CD14-positive monocyte (primary cell): Measurements from ENCODE around the gene DGKI. TPM values are rescaled to one million over a fixed set of nuclear protein-coding genes. Genes with fewer than 3 reads are reported as not detected.

ENCODE experiments used
- DNase-seq, 3 donors: peaks; one replicate each; pipeline ENCODE4 v3.0.0-alpha.2; 2011 to 2022
- H2AFZ ChIP-seq: 2 replicates; pipeline ENCODE4 v1.6.0; 2012; ENCODE audit warnings: mild to moderate bottlenecking, low read depth, low read length, inconsistent platforms; ENCODE audit not compliant: insufficient read depth, poor library complexity, severe bottlenecking
- H3K27ac ChIP-seq, 2 donors: 1 replicate in 1 of 2; 2 replicates in 1 of 2; pipeline ENCODE4 v1.5.1; 2012 to 2013; ENCODE audit warnings: low read length in 2 of 2, control low read depth in 1 of 2, inconsistent platforms in 1 of 2, low read depth in 1 of 2, mild to moderate bottlenecking in 1 of 2
- H3K27me3 ChIP-seq, 2 donors: one replicate each; pipeline versions ENCODE4 v1.6.0 to v1.6.1; 2011 to 2013; ENCODE audit warnings: low read length in 2 of 2; ENCODE audit not compliant: control insufficient read depth in 2 of 2, insufficient read depth in 2 of 2
- H3K36me3 ChIP-seq, 2 donors: replicated peaks in 1 of 2; 1 replicate in 1 of 2; 2 replicates in 1 of 2; pipeline versions ENCODE4 v1.5.1 to v1.6.1; 2012 to 2013; ENCODE audit warnings: low read length in 2 of 2, control low read depth in 1 of 2, inconsistent platforms in 1 of 2, mild to moderate bottlenecking in 1 of 2; ENCODE audit not compliant: insufficient read depth in 2 of 2, control insufficient read depth in 1 of 2
- H3K4me1 ChIP-seq, 2 donors: 1 replicate in 1 of 2; 2 replicates in 1 of 2; pipeline versions ENCODE4 v1.5.1 to v1.6.1; 2012 to 2013; ENCODE audit warnings: low read length in 2 of 2, control low read depth in 1 of 2, inconsistent platforms in 1 of 2, mild to moderate bottlenecking in 1 of 2, moderate library complexity in 1 of 2; ENCODE audit not compliant: insufficient read depth in 2 of 2, control insufficient read depth in 1 of 2
- H3K4me2 ChIP-seq: replicated peaks from 2 replicates; pipeline ENCODE3; 2012; ENCODE audit warnings: low read length, moderate library complexity, mild to moderate bottlenecking; ENCODE audit not compliant: poor library complexity, severe bottlenecking; ENCODE audit errors: extremely low read depth
- H3K4me3 ChIP-seq, 3 experiments: fragments of 200-600 bp in 1 of 3; sonication (generic) in 1 of 3; replicated peaks in 1 of 3; 1 replicate in 2 of 3; 2 replicates in 1 of 3; pipeline ENCODE4 v1.5.1; 2011 to 2013; ENCODE audit warnings: low read length in 3 of 3, mild to moderate bottlenecking in 3 of 3, control low read depth in 2 of 3, low read depth in 2 of 3, inconsistent platforms in 1 of 3, moderate library complexity in 1 of 3
- H3K79me2 ChIP-seq: 2 replicates; pipeline ENCODE4 v1.6.0; 2012; ENCODE audit warnings: mild to moderate bottlenecking, control low read depth, inconsistent platforms, low read length, moderate library complexity; ENCODE audit not compliant: insufficient read depth
- H3K9ac ChIP-seq: 2 replicates; pipeline ENCODE4 v1.6.0; 2017; ENCODE audit warnings: low read length, mild to moderate bottlenecking; ENCODE audit not compliant: insufficient read depth, poor library complexity, severe bottlenecking
- H3K9me3 ChIP-seq, 2 donors: replicated peaks in 1 of 2; 1 replicate in 1 of 2; 2 replicates in 1 of 2; pipeline versions ENCODE4 v1.5.1 to v1.6.1; 2012 to 2013; ENCODE audit warnings: low read length in 2 of 2, control low read depth in 1 of 2; ENCODE audit not compliant: control insufficient read depth in 1 of 2, insufficient read depth in 1 of 2
- H4K20me1 ChIP-seq: 2 replicates; pipeline ENCODE4 v1.6.0; 2012; ENCODE audit warnings: mild to moderate bottlenecking, low read length, control low read depth, moderate library complexity; ENCODE audit not compliant: insufficient read depth
- H3K27ac Mint-ChIP-seq, 7 donors: one replicate each; pipeline ENCODE4 v1.8.0; 2020; ENCODE audit warnings: mild to moderate bottlenecking in 7 of 7, mixed read lengths in 7 of 7, moderate library complexity in 6 of 7, inconsistent platforms in 2 of 7
- H3K27me3 Mint-ChIP-seq, 3 donors: one replicate each; pipeline ENCODE4 v1.8.0; 2021 to 2022; ENCODE audit warnings: low read depth in 3 of 3, mild to moderate bottlenecking in 3 of 3, mixed read lengths in 3 of 3, moderate library complexity in 3 of 3, inconsistent platforms in 1 of 3
- H3K36me3 Mint-ChIP-seq, 2 donors: one replicate each; pipeline ENCODE4 v1.8.0; 2020; ENCODE audit warnings: mixed read lengths in 2 of 2, inconsistent platforms in 1 of 2, mild to moderate bottlenecking in 1 of 2
- H3K4me1 Mint-ChIP-seq: one replicate; pipeline ENCODE4 v1.8.0; 2020; ENCODE audit warnings: mild to moderate bottlenecking, mixed read lengths
- H3K4me3 Mint-ChIP-seq, 2 donors: one replicate each; pipeline ENCODE4 v1.8.0; 2020; ENCODE audit warnings: mild to moderate bottlenecking in 2 of 2, mixed read lengths in 2 of 2, moderate library complexity in 1 of 2
- H3K9me3 Mint-ChIP-seq, 7 donors: one replicate each; pipeline ENCODE4 v1.8.0; 2020 to 2022; ENCODE audit warnings: mixed read lengths in 7 of 7, mild to moderate bottlenecking in 6 of 7, moderate library complexity in 6 of 7, inconsistent platforms in 2 of 7
- WGBS: methylation state at CpG from one replicate; pipeline ENCODE4 v1.1.5; 2013; ENCODE audit warnings: missing lambda C conversion rate; ENCODE audit not compliant: insufficient coverage; 5-methylcytosine and 5-hydroxymethylcytosine counted together
- intact Hi-C, 2 donors: fragments of 100-400 bp; cut with micrococcal nuclease; formaldehyde crosslinking; loops; one replicate each; pipeline versions ENCODE4 v1.15.0 to v1.15.1; 2023
- polyA plus RNA-seq, 3 donors: library from polyadenylated mRNA; depleted of rRNA in 1 of 3; unstranded in 2 of 3; stranded (reverse) in 1 of 3; fragments of 300-500 nt in 2 of 3; fragments of >200 nt in 1 of 3; fragmentation: Illumina TruSeq in 2 of 3; gene quantifications; 1 replicate in 2 of 3; 2 replicates in 1 of 3; pipeline ENCODE4 v1.2.3, GENCODE V29; 2012 to 2021
- TF ChIP-seq, protein P1 (sequence below): fragments of 200-600 bp; IDR thresholded peaks from one replicate; pipeline ENCODE4 v1.8.0; 2022; ENCODE audit warnings: antibody characterized with exemption, mild to moderate bottlenecking

Gene DGKI
- polyA plus RNA-seq, 3 donors: not detected

DNA sequence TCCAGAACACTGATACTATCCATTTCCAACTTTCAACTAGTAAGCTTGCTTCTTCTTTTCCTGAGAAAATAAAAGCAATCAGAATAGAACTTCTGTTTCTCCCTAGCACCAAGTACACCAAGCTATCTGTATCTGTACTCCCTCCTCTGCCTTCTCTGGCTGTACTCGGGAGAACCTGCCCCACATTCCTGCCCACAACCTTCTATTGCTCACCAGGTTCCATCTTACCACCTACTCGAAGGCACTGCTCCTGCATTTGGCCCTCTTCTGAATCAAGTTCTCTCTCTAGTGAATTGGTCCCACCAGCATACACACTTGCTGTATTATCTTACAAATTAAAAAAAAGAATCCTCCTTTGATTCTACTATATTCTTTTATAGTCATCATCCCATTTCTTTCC, 333.7 kb downstream of the DGKI start:
- TF ChIP-seq, protein P1, sequence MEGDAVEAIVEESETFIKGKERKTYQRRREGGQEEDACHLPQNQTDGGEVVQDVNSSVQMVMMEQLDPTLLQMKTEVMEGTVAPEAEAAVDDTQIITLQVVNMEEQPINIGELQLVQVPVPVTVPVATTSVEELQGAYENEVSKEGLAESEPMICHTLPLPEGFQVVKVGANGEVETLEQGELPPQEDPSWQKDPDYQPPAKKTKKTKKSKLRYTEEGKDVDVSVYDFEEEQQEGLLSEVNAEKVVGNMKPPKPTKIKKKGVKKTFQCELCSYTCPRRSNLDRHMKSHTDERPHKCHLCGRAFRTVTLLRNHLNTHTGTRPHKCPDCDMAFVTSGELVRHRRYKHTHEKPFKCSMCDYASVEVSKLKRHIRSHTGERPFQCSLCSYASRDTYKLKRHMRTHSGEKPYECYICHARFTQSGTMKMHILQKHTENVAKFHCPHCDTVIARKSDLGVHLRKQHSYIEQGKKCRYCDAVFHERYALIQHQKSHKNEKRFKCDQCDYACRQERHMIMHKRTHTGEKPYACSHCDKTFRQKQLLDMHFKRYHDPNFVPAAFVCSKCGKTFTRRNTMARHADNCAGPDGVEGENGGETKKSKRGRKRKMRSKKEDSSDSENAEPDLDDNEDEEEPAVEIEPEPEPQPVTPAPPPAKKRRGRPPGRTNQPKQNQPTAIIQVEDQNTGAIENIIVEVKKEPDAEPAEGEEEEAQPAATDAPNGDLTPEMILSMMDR: no peak
- no peak overlapping the region for H2AFZ ChIP-seq
- H3K4me1 Mint-ChIP-seq: no peaks in the 10 kb centered on the region
- WGBS: 72% methylated on average over 2 of the region's 2 CpGs
- H3K27me3 Mint-ChIP-seq: peaks cover 0 to 2% (median 0%) of the 10 kb centered on the region in 3 donors
- intact Hi-C loops: no loop called here
- no peaks in the 10 kb centered on the region for H3K9me3 ChIP-seq
- H3K36me3 Mint-ChIP-seq: no peaks in the 10 kb centered on the region
- no peak overlapping the region for H3K9ac ChIP-seq
- H3K79me2 ChIP-seq: no peaks in the 10 kb centered on the region
- no peak overlapping the region for H3K4me3 Mint-ChIP-seq
- H3K27me3 ChIP-seq: no peaks in the 10 kb centered on the region
- no peaks in the 10 kb centered on the region for H3K4me1 ChIP-seq
- no peaks in the 10 kb centered on the region for H4K20me1 ChIP-seq
- DNase-seq: no peak
- no peaks in the 10 kb centered on the region for H3K36me3 ChIP-seq
- no peak overlapping the region for H3K27ac ChIP-seq
- H3K4me3 ChIP-seq: no peak overlapping the region
- peaks cover 0 to 3% (median 0%) of the 10 kb centered on the region in 7 donors for H3K9me3 Mint-ChIP-seq
- H3K27ac Mint-ChIP-seq: no peak overlapping the region
- no peak overlapping the region for H3K4me2 ChIP-seq

DNA sequence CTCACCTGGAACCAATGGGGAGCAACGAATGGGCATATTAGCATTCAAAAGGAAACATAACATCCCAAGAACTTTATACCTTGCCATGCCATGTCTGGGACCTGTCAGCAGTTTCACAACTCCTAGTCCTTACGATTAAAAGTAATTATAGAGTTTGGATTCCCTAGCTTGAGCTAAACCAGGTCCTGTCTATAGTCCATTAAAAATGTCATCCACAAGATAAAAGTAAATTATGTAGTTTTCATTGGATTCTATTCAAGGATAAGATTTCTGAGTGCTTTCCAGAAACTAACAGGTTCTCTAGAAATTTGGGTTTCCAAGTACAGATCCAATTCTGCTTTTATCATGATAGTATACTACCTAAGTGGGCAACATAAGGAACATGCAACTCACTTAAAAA, 339.7 kb downstream of the DGKI start:
- no CpG with 5 or more reads among the region's 2 CpGs for WGBS

More for the DNA sequence above, 339.7 kb downstream of the DGKI start:
- TF ChIP-seq, protein P1: no peak
- no peaks in the 10 kb centered on the region for H3K9me3 ChIP-seq
- H3K36me3 ChIP-seq: no peaks in the 10 kb centered on the region
- H3K79me2 ChIP-seq: no peaks in the 10 kb centered on the region
- H3K27me3 ChIP-seq: no peaks in the 10 kb centered on the region
- intact Hi-C loops: no loop called here
- no peaks in the 10 kb centered on the region for H3K4me1 ChIP-seq
- no peaks in the 10 kb centered on the region for H4K20me1 ChIP-seq
- no peak overlapping the region for H2AFZ ChIP-seq
- H3K9ac ChIP-seq: no peak overlapping the region
- H3K4me2 ChIP-seq: no peak overlapping the region
- H3K9me3 Mint-ChIP-seq: peaks cover 0 to 4% (median 3%) of the 10 kb centered on the region in 7 donors
- H3K4me3 ChIP-seq: no peak overlapping the region
- no peak overlapping the region for H3K27ac ChIP-seq
- no peaks in the 10 kb centered on the region for H3K36me3 Mint-ChIP-seq
- H3K27ac Mint-ChIP-seq: no peak overlapping the region
- no peaks in the 10 kb centered on the region for H3K4me1 Mint-ChIP-seq
- no peak overlapping the region for H3K4me3 Mint-ChIP-seq
- no peak for DNase-seq
- H3K27me3 Mint-ChIP-seq: no peaks in the 10 kb centered on the region
